Measurements from ENCODE around the gene TXNIP.
A peak's percentile ranks its signal among the peaks of the same experiment; 100 is the strongest.
"Not testable (repeated sequence)": the region's sequence is repeated elsewhere in the genome, so short reads cannot be mapped to it uniquely, and the experiment has no call there.

The TXNIP gene, protein sequence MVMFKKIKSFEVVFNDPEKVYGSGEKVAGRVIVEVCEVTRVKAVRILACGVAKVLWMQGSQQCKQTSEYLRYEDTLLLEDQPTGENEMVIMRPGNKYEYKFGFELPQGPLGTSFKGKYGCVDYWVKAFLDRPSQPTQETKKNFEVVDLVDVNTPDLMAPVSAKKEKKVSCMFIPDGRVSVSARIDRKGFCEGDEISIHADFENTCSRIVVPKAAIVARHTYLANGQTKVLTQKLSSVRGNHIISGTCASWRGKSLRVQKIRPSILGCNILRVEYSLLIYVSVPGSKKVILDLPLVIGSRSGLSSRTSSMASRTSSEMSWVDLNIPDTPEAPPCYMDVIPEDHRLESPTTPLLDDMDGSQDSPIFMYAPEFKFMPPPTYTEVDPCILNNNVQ

DNA sequence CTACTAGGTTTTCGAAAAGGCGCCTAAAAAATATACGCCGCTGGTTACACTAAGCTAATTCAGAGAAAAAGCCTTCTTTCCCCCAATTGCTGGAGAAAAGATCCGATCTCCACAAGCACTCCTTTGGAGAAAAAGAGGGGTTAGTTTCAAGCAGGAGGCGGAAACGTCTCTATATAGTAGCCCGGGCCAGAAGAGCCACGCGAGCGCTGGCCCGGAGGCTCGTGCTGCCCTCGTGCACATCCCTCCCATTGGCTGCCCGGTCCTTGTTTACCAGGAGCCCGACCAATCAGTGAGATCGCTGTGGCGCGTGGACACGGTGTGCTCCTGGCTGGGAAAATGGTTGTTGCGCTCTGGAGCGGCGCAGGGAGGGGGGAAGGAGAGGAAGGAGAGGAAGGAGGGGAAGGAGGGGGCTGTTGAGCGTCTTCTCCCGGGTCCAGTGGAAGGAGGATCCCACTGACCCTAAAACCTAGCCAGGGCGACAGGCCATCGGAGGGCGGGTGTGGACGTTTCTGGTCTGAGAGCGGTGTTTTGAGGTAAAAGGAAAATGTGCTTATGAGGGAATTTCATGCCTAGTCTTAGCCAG is at the start of gene TXNIP:
TXNIP (minus strand) TSS at position 147 of the 583 bp plus-strand sequence. CDS start 313 bp downstream, outside the sequence.
- DNase-seq = peak; percentile 95

DNA sequence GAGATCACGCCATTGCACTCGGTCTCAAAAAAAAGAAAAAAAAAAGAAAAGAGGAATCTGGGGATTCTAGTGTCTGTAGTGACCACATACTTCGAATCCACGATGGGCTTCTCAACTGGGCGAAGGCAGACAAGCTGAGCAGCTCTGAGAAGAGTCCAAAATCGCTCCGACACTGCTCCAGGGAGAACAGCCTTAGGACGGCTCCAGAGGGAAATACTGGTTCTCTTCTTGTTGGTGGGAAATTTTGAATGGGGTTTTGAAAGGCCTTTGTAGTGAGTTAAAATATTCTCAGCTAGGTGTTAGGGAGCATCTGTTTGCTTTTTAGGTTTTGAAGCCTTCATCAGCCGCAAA is 43.4 kb upstream of the TXNIP start:
- no peak for DNase-seq

DNA sequence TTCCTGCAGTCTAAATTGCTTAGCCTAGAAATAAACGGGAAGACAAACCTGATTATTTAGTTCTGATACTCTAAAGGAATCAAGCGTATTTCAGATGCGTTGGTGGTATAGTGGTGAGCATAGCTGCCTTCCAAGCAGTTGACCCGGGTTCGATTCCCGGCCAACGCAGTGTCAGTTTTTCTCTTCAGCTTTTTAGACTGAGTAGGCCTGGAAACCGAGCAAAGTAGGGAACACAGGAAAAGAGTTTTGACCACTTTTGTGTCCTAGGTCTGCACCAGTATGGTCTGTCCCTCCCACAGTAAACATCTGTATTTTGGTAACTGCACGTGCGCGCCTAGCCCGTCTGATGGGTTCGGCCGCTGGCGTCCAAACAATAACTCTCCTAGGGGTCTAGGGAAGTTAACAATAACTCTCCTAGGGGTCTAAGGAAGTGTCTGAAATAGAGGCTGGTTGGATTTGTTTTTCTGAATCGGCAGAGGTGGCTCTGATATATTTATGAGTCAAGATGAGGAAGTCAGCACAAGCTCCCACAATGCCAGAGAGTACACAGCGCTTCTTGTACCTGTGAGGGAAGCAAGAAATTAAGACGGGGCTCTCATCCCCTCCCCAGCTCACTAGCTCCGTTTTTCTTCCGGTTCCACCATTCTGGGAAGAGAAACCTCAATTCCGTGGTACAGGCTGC is 40.7 kb upstream of the TXNIP start:
- DNase-seq = peak; percentile 85

DNA sequence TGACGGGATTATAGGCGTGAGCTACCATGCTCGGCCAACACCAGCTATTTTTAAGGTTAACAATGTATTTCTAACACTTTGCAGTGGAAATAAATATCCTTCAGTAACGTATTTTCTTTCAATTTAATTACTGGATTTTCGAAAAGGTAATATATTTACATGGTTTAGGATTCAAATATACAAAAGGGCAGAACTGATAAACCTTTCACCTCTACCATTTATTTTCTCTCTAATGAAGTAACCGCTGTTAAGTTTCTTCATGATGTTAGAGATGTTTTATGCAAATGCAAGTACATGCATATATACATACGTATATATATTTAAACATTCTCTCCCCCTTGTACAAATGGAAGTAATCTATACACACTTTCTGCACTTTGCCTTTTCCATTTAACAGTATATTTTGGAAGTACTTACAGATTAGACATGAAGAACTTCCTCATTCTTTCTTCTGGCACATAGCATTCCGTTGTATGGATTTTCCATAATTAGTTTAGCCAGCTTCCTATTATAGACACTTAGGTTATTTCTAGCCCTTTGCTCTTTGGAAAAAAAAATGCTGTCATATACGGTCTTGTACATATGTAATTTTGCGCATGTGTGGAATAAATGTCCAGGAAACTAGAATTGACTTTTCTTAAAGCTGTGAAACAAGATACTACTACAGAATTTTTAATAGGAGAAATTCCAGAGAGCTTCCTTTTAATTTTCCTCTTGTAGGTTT is 40.0 kb upstream of the TXNIP start:
- no peak for DNase-seq

DNA sequence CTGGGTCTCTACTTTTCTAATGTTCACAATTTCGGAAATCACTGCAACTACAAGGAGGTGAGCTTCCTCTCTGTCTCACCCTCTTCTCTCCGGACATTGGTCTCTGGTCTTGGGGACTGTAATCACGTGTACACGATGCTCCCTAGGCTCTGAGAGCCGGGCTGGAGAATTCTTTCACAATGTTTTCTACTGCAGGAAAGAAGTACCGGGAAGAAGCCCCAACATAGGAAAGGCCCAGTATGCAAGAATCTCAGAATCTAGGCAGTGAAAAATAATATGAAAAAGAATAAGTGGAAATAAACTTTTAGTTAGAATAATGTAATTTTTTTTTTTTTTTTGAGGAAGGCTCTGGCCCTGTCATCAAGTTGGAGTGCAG is 38.7 kb upstream of the TXNIP start:
- no peak for DNase-seq

DNA sequence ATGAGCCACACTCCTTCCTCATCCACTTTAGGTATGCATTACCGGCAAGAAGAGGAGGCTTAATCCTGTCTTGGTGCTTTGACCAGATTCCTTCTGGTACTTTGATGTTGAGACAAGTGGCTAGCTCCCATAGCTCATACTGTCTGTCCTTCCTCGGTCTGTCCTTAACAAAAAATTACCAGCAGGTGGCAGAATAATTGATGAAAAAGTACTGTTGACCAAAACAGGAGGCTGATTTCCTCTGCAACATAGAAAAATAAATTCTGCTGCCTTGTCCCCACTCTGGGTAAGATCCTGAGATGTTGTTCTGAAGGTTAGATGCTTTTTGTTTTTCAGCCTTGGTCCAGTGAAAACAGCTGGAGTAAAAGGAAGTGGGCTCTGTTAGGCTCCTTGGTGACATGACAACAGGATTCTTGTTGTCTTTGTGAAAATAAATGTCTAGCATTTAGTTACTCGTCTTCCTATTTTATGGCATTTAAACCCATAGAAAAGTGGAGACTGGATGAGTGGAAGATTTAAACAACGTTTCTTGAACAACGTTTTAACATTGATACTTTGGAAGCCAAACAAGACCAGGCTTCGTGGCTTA is 36.3 kb upstream of the TXNIP start:
- no peak for DNase-seq

DNA sequence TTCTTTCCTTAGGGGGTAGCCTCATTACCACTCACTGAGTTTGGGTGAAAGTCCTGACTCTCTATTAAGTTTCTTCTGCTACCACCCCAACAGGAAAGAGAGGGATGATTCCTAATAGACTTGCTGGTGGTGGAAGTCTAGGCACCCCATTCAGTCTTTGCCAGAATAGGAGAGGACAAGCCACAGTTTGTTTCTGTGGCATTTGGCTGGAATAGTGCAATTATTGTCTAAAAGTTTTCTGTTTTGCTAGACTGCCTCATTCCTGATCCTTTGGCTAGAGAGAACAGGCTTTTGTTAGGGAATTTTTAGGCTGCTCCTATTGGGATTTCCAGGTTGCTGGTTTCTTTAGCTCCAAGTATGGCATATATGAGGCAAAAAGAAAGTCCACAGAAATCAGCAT is 35.1 kb upstream of the TXNIP start:
- DNase-seq = no peak

DNA sequence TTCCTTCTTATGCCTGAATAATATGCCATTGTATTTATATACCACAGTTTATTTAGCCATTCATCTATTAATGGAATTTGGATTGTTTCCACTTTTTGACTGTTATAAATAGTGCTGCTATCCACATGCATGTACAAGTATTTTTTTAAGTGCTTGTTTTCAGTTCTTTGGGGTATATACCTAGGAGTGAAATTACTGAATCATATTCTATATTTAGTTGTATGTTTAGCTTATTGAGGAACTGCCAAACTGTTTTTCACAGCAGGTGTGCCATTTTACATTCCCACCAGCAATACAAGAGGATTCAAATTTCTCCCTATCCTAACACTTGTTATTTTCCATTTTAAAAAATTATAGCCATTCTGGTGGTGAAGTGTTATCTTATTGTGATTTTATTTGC is 32.7 kb upstream of the TXNIP start:
- no peak for DNase-seq

DNA sequence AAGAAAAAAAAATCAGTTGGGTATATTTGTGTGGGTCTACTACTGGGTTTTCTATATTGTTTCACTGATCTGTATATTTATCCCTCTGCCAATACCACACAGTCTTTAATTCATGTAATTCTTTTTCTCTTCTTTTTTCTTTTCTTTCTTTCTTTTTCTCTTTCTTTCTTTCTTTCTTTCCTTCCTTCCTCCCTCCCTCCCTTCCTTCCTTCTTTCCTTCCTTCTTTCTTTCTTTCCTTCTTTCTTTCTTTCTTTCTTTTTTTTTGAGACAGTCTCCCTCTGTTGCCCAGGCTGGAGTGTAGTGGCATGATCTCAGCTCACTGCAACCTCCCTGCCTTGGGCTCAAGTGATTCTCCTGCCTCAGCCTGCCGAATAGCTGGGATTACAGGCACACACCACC is 30.3 kb upstream of the TXNIP start:
- not testable (repeated sequence) for DNase-seq

DNA sequence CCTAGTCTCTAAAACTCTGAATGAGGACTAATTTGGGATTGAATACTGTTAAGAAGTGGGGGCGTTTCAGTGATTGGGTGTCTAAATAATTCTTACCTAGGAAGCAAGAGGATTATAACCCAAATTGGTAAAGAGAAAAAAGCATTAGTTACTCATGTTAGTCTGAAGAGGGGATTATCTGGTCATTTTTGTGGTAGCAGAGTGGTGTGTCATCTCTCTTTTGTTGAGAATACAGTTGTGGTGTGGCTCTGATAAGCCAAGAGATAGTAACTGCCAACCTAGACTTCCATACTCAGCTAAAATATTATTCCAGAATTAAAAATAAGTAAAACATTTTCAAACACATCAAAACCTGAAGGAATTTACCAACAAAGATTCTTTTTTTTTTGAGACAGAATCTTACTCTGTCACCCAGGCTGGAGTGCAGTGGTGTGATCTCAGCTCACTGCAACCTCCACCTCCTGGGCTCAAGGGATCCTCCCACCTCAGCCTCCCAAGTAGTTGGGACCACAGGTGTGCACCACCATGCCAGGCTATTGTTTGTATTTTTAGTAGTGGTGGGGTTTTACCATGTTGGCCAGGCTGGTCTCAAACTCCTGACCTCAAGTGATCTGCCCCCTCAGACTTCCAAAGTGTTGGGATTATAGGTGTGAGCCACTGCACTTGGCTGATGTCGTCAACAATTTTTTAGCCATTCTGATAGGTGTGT is 29.6 kb upstream of the TXNIP start:
- DNase-seq = not testable (repeated sequence)

DNA sequence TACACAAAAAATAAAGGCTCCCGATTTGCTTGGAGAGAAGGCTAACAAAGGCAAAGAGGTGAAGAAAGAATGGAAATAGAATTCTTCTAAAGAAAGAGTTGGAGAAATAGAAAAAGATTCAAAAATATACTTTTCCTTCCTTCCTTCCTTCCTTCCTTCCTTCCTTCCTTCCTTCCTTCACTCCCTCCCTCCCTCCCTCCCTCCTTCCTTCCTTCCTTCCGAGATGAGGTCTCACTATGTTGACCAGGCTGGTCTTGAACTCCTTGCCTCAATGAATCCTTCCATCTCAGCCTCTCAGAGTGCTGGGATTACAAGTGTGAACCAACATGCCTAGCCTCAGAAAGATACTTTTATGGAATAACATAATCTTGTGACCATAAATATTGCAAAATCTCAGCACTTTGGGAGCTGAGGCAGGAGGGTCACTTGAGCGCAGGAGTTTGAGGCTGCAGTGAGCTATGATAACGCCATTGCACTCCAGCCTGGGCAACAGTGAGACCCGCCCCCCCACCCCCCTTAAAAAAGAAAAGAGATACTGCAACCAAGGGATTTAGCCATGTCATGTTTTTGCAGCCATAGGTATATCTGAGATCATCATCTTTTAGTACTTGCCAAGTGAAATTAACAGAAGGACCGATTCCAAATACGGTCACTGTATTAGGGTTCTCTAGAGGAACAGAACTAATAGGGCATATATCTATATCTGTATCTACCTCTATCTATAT is 26.2 kb upstream of the TXNIP start:
- DNase-seq = no peak

DNA sequence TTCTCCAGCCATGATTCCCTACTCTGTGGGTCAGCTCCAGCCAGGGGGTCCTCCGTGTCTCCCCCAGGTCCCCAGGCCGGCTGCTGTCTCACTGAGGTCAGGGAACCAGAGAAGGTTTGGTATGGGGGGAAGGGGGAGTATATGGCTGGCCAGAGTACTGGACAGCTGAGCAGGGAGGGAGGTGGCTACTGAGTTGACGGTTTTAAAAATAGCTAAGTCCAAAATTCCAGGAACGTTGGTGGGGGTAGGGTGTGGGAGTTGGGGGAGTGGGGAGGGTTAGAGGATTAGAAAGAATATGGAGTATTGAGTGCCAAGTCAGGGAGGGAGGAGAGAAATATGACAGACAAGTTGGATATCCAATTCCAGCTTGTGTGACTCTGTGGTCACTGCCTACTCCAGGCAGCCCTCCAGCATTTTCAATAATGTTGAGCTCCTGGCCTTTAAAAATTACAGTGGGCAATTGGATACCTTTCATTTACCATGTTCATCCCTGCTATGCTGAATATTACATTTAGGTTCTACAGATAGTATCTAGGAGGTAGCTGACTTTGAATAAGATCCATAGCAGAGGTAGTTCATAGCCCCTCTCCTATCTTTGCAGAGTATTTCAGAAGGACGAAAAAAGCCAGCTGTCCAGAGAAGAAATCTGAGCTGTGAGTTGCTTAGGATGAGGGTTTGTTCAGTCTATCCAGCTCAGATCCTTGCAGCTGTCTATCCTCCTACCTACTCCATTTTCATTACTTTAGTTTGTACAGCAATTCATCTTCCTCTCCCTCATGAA is 25.4 kb upstream of the TXNIP start, which contains the start of gene HJV:
HJV (minus strand) TSS at position 114 of the 781 bp plus-strand sequence. CDS start 1,504 bp downstream, outside the sequence.
- no peak for DNase-seq

DNA sequence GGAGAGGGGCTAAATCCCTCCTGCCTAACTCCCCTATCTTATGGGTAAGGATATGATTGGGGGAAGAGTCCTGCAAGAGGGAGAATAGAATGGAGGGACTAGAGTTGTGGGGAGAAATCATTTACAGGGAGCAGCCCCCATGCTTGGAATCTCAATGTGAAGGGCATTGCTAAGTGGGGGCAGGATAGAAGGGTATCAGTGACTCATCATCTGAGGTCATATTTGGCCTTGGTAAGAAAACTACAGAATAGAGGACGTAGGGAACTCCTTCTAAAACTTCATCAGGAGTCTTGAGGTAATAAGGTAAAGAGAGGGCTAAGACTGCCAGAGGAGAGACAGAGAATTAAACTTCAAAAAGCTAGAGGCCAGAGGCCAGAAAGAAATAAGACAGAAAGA is 24.7 kb upstream of the TXNIP start:
- DNase-seq = no peak

DNA sequence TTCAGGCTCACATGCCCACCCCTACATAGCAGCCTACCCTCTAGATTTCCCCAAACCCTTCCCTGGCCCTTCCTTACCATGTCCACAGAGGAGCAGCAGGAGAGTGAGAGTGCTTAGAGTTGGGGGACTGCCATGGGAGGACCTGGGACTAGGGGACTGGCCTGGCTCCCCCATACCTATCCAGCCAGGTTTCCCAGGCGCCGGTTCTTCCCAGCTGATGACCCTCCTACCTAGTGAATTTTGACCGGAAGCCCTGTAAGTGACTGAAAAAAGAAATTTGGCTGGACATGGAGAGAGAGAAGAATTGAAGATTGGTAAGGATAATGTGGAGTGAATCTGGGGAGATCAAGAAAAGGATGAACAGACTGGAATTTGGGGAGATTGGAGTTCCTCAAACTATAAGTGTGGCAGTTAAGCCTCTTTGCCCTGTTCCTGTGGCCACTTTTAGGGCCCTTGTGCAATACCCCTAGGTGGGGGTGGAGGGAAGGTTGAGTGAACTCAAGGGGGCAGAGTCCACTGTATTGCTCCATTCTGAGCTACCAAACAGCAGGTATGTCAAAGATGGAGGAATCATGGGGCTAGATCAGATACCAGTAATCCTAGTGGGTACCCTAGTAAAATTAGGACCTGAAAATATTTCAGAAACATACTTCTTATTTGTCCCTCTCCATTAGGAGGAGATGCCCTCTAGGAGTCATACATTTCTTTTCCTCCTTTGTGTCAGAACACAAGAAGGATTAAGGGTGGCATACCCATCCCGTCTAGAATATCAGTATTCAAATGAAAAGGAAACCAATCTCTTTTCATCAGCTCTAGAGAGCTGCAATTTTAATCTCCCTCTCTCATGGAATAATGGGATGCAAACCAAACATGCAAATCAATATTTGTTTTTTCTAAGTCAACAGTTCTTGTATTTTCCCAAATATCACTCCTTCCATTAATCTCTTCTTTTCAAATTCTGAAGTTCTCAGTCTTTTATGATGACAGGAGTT is 24.0 kb upstream of the TXNIP start:
- DNase-seq = no peak

DNA sequence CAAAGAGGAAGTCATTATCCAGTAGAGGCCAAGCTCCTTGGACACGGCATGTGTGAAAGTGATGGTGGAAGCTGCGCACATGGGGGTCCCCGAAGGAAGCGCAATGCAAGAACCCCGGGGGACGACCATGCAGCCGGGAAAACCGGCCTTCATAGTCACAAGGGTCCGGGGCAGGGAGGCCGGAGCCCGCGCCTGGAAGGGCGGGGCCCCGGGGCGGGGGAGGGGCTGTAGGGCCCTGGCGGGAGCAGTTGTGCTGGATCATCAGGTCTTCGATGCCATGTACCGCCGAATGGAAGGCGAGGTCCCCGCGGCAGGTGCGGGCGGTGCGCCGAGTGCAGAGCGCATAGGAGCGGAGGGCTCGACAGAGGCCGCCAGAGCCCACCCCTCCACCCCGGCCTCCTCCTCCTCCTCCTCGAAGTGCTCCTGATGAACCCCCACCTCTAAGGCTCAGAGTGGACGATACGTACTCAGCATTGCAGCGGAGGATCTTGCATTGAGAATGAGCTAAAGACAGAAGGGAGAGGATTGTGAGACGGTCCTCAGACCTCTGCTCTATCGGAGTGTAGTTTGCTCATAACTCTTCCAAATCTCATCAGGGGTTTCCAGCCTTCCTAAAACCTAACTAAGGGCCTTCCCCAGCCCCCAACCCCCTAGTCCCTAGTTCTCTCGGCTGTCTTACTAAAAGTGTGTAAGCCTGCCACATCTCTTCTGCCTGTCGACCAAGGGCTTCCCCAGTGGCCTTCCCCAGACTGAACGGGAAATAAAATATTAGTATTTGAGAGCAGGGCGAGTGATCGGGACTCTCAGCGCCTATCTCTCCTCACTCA is 23.1 kb upstream of the TXNIP start:
- DNase-seq = no peak

DNA sequence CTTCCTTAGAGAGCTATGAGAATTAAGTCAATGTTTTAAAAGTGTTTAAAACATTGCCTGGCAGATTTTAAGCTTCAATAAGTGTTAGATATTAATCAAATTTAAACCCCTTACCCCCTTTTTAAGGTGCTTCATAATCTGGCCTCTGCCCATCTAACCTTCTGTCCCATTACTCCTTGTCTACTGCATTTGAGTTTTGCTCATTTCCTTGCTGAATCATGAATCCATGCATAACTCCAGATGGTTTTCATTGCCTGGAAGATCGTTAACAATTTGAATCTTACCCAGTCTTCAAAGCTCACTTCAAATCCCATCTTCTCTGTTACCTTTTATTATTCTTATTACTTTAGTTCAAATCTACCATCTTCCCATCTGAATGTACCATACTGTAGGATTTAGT is 20.5 kb upstream of the TXNIP start:
- DNase-seq = no peak

DNA sequence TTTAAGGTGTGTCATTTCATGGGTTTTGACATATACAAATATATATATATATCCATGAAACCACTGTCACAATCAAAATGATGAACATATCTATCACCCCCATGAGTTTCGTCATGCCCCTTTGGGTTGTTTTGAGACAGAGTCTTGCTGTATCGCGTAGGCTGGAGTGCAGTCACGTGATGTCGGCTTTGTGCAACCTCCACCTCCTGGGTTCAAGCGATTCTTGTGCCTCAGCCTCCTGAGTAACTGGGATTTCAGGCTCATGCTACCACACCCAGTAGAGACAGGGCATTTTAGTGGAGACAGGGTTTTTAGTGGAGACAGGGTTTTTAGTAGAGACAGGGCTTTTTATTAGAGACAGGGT is 17.2 kb upstream of the TXNIP start:
- DNase-seq = no peak

DNA sequence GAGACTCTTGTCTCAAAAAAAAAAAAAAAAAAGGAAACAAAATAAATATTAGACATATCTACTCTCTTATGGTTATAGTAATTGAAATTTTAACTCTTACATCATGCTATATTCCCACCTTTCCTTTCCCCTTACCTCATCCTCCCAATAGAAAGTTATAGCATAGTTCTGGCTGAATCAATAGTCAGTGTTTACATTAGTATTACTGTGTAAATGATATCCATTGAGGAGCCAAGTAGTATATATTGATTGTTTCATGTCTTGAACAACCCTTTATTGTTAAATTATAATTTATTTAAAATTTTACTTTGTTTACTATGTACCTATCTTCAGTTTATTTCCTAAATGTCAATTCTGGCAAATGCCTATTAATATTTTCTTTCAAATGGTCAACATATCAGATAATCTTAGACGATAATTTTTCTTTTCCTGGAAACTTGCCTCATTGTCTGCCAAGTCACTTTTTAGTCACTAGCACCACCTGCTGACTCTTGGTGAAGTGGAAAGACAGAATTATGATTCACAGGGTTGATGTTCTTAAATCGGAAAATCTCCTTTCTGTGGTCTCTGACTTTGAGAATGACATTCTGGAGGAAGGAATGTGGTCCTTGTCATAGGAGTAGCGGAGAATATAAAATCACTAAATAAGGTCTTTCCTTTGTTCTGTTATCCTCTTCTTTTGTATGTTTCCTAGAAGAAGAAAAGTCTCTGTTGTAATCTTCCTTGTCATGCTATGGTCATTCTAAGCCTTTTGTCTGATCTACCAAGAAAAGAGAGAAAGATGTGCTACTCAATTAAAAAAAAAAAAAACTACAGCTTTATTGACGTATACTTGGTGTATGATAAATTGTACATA is 16.6 kb upstream of the TXNIP start:
- peak; percentile 17 for DNase-seq
